Measurements from ENCODE around the gene HSD11B2. TPM values are rescaled to one million over a fixed set of nuclear protein-coding genes. Genes with fewer than 3 reads are reported as not detected.

Gene HSD11B2
- total RNA-seq, 1 experiment from 2014 or later, result 33.5 TPM

GRCh38 chr16:67459066-67459860 is 28.3 kb downstream of the HSD11B2 start:
- no CpG with 5 or more reads among the region's 7 CpGs for WGBS (ENCODE audit: extremely low coverage, insufficient read length, low lambda C conversion rate)
- Histone ChIP-seq H2BK5ac (ENCODE audit: insufficient read length, low read length) (no peak overlapping the region), H3K4me1 (ENCODE audit: insufficient read depth, low read length) (no peaks in the 10 kb centered on the region), H3K79me1 (ENCODE audit: insufficient read depth, low read depth, low read length, poor library complexity, severe bottlenecking) (no peaks in the 10 kb centered on the region), H3K4me2 (ENCODE audit: insufficient read depth, insufficient read length, low read length) (no peak overlapping the region), H2AK5ac (ENCODE audit: insufficient read length, low read length) (no peak overlapping the region), H3K27ac (ENCODE audit: insufficient read length, low read depth, low read length) (no peak overlapping the region), H2BK120ac (ENCODE audit: low read depth, low read length, poor library complexity, severe bottlenecking) (no peak overlapping the region), H2BK15ac (ENCODE audit: low read depth, low read length) (no peak overlapping the region), H3K56ac (ENCODE audit: insufficient read length, low read depth, low read length) (no peak overlapping the region), H4K20me1 (ENCODE audit: control insufficient read depth, insufficient read depth, insufficient read length) (no peaks in the 10 kb centered on the region), H4K5ac (ENCODE audit: insufficient read length, low read depth, low read length) (no peak overlapping the region), H3K23ac (ENCODE audit: insufficient read length, low read depth, low read length) (no peak overlapping the region), H4K91ac (ENCODE audit: insufficient read length, low read depth, low read length) (no peak overlapping the region), H3T11ph (ENCODE audit: low read length) (no peak overlapping the region), H3K14ac (ENCODE audit: insufficient read depth, low read length) (no peak overlapping the region), H3K23me2 (ENCODE audit: insufficient read length, low read depth, low read length, poor library complexity, severe bottlenecking) (no peaks in the 10 kb centered on the region), H2BK12ac (ENCODE audit: insufficient read length, low read depth, low read length) (no peak overlapping the region), H3K9ac (ENCODE audit: extremely low read depth, insufficient read length, low read length) (no peak overlapping the region), H4K8ac (replicated peaks; ENCODE audit: insufficient read length, low read depth, low read length) (no peak overlapping the region), H3K9me3 (ENCODE audit: control insufficient read depth, low read depth, low read length) (no peaks in the 10 kb centered on the region), H3K18ac (ENCODE audit: insufficient read length, low read depth, low read length) (no peak overlapping the region), H3K27me3 (ENCODE audit: insufficient read depth, low read length) (no peaks in the 10 kb centered on the region), H2AFZ (ENCODE audit: low read length) (no peak overlapping the region), H3K4ac (ENCODE audit: low read depth, low read length) (no peak overlapping the region), H2BK20ac (ENCODE audit: low read depth, low read length, poor library complexity, severe bottlenecking) (no peak overlapping the region), H3K79me2 (ENCODE audit: insufficient read depth, low read length) (no peaks in the 10 kb centered on the region)
- Mint-ChIP-seq H3K4me3 (no peak overlapping the region; a peak in 1 of 5 replicates), H3K36me3 (ENCODE audit: insufficient read depth in 1 of 3, low read depth in 3 of 3) (no peaks in the 10 kb centered on the region), H3K4me1 (peaks cover 3 to 6% of the 10 kb centered on the region in 2 experiments), H3K9me3 (no peaks in the 10 kb centered on the region), H3K27me3 (ENCODE audit: low read depth) (no peaks in the 10 kb centered on the region), H3K27ac (peak overlapping the region in 1 of 3 experiments; percentile 93; a peak in 2 of 7 replicates)
- DNase-seq, result no peak
- TF ChIP-seq CTCF (conservative IDR thresholded peaks at IDR 0.05), result no peak

All from H9 (cell line).